ENCODE data around the gene LHFPL2.
"Not testable (repeated sequence)": the region's sequence is repeated elsewhere in the genome, so short reads cannot be mapped to it uniquely, and the experiment has no call there.

LHFPL2 gene

GRCh38 chr5:78648359-78649210, at the start of gene LHFPL2:
TSS of gene LHFPL2 (minus strand) at chr5:78648772. CDS start at chr5:78510213, 138,559 bp downstream.
- peak; percentile 4 for DNase-seq (ENCODE audit: low read depth)

- no peak for DNase-seq (ENCODE audit: low read depth)
Observed at GRCh38 chr5:78696637-78697036, 48.1 kb upstream of the LHFPL2 start.

- DNase-seq (ENCODE audit: low read depth), result not testable (repeated sequence)
Observed at GRCh38 chr5:78696052-78696451, 47.5 kb upstream of the LHFPL2 start.

GRCh38 chr5:78693339-78693738, 44.8 kb upstream of the LHFPL2 start:
- no peak for DNase-seq (ENCODE audit: low read depth)

- DNase-seq (ENCODE audit: low read depth), result no peak
Observed at GRCh38 chr5:78691084-78691960, 42.8 kb upstream of the LHFPL2 start.

GRCh38 chr5:78690253-78690972, 41.8 kb upstream of the LHFPL2 start:
- no peak for DNase-seq (ENCODE audit: low read depth)

- no peak for DNase-seq (ENCODE audit: low read depth)
Observed at GRCh38 chr5:78689540-78690252, 41.1 kb upstream of the LHFPL2 start.

- DNase-seq (ENCODE audit: low read depth), result not testable (repeated sequence)
Observed at GRCh38 chr5:78687514-78687913, 38.9 kb upstream of the LHFPL2 start.

- DNase-seq (ENCODE audit: low read depth), result not testable (repeated sequence)
Observed at GRCh38 chr5:78683905-78684304, 35.3 kb upstream of the LHFPL2 start.

- no peak for DNase-seq (ENCODE audit: low read depth)
Observed at GRCh38 chr5:78679905-78680304, 31.3 kb upstream of the LHFPL2 start.

GRCh38 chr5:78677777-78678668, 29.5 kb upstream of the LHFPL2 start:
- no peak for DNase-seq (ENCODE audit: low read depth)

- no peak for DNase-seq (ENCODE audit: low read depth)
Observed at GRCh38 chr5:78675956-78676730, 27.6 kb upstream of the LHFPL2 start.

- DNase-seq (ENCODE audit: low read depth), result not testable (repeated sequence)
Observed at GRCh38 chr5:78673827-78674226, 25.3 kb upstream of the LHFPL2 start.

GRCh38 chr5:78672154-78672553, 23.6 kb upstream of the LHFPL2 start:
- no peak for DNase-seq (ENCODE audit: low read depth)

GRCh38 chr5:78671609-78672008, 23.0 kb upstream of the LHFPL2 start:
- no peak for DNase-seq (ENCODE audit: low read depth)

- DNase-seq (ENCODE audit: low read depth), result no peak
Observed at GRCh38 chr5:78670701-78671269, 22.2 kb upstream of the LHFPL2 start.

GRCh38 chr5:78669331-78669730, 20.8 kb upstream of the LHFPL2 start:
- DNase-seq (ENCODE audit: low read depth), result no peak

GRCh38 chr5:78667461-78668103, 19.0 kb upstream of the LHFPL2 start:
- no peak for DNase-seq (ENCODE audit: low read depth)

GRCh38 chr5:78666975-78667374, 18.4 kb upstream of the LHFPL2 start:
- not testable (repeated sequence) for DNase-seq (ENCODE audit: low read depth)
